Stimulated activated CD8-positive, alpha-beta memory T cell treated with anti-CD3 and anti-CD28 coated beads, Interleukin-2, amount 100 ng/mL, for 1 hour (primary cell): ENCODE results near the gene WDR45B.
"Not testable (repeated sequence)": the region's sequence is repeated elsewhere in the genome, so short reads cannot be mapped to it uniquely, and the experiment has no call there.

ENCODE experiments used
- DNase-seq, 2 donors: peaks; one replicate each; pipeline ENCODE4 v3.0.0-alpha.2; 2020; ENCODE audit warnings: low read depth in 2 of 2

The WDR45B gene

GRCh38 chr17:82582709-82583108 is 65.5 kb downstream of the WDR45B start:
- DNase-seq = no peak

- DNase-seq = no peak
These were observed 66.0 kb downstream of the WDR45B start for GRCh38 chr17:82582213-82582612.

- not testable (repeated sequence) for DNase-seq
These were observed 68.3 kb downstream of the WDR45B start for GRCh38 chr17:82579969-82580368.

DNA sequence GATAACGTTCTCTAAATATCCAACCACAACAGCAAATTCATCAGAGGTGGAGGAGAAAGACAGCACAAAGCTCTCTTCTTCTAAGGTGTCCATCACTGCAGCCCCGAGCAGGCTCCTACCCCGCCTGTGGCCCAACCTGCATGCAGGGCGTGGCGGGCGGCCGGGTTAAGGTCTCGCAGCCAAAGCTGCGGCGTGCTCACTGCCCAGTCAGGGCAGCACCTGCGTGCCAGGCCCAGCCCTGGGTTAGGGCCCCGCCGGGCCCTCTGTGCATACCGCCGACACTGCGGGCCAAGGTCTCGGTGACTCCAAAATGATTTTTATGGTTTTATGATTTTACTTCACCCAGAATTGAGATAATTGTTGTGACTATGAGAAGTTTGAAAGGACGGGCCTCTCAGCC is 70.9 kb downstream of the WDR45B start:
- DNase-seq = no peak

- DNase-seq = not testable (repeated sequence)
These were observed 72.5 kb downstream of the WDR45B start for GRCh38 chr17:82575581-82576221.

GRCh38 chr17:82574041-82574440 is 74.2 kb downstream of the WDR45B start:
- no peak for DNase-seq

DNA sequence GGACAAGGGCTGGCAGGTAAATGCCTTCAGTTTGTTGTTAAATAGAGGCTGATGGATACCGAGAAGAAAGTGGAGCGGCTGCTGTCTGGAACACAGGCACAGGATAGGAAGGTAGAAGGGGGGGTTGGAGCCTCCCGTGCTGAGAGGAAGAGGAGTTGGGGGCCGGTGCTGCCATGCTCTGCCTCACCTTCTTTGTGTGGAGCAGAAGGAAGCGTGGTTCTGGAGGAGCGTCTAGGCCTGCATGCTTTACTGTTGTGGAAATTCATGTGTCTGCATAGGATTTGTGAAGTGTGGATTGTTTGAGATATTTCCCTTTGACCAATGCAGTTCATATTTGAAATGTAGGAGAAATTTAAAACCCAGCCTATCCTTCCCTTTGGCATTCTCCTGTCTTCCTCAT is 76.4 kb downstream of the WDR45B start:
- DNase-seq = no peak

- no peak for DNase-seq
These were observed 78.0 kb downstream of the WDR45B start for GRCh38 chr17:82570277-82570676.

DNA sequence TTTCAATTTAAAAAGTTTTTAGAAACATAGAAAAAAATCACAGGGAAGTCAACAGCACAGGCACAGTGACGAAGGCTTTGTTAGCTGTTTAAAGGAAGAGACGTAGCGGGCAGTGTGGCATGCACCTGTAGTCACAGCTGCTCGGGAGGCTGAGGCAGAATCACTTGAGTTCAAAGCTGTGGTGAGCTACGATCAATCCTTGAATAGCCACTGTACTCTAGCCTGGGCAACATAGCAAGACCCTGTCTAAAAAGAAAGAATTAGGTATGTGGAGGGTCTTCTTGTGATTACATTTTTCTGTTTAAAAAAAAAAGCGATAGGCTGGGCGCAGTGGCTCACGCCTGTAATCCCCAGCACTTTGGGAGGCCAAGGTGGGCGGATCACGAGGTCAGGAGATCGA is 78.6 kb downstream of the WDR45B start:
- no peak for DNase-seq

GRCh38 chr17:82568997-82569393 is 79.2 kb downstream of the WDR45B start:
- DNase-seq = no peak

DNA sequence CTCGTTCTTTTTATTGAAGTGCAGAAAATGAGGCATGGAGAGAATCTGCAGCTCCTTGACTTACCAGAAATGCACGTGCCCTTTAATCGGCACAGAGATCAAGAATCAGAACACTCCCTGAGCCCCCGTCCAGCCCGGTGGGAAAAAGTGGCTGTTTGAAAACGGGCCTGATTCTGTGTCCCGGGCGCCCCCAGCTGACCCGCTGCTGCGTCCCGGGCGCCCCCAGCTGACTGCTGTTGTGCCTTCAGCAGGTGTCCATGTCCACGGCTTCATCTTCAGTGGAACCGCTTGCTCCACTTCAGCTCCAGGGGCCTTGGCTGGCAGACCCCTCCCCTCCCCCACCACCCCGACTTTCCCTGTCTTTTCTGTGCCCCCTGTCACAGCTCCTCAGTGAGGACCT is 81.0 kb downstream of the WDR45B start:
- DNase-seq = no peak

- DNase-seq = no peak
These were observed 81.9 kb downstream of the WDR45B start for GRCh38 chr17:82566129-82566960.

GRCh38 chr17:82565551-82565950 is 82.7 kb downstream of the WDR45B start:
- DNase-seq = no peak
